Measurements from ENCODE around the gene LSM14A. TPM values are rescaled to one million over a fixed set of nuclear protein-coding genes. Genes with fewer than 3 reads are reported as not detected.
A peak's percentile ranks its signal among the peaks of the same experiment; 100 is the strongest.

LSM14A gene
- total and polyA plus RNA-seq, 2 of the 13 experiments (the other 11 are each of a cell fraction or from before 2014, with no cell fraction given), result 77.0 to 83.6 TPM

- peak; percentile 74; the same call in 1 of the 2 replicates for TF ChIP-seq MTERF4 (CRISPR knock-in tag; IDR thresholded peaks at IDR 0.05)
- TF ChIP-seq ZNF580 (CRISPR knock-in tag; IDR thresholded peaks at IDR 0.05; ENCODE audit: borderline replicate concordance, low read depth), result 0 out of 2 replicates have a peak, but pooled peaks have one; percentile 11
- no peak for TF ChIP-seq KLF11 (CRISPR knock-in tag; IDR thresholded peaks at IDR 0.05)
- TF ChIP-seq U2AF2 (IDR thresholded peaks at IDR 0.05; ENCODE audit: low read depth, low read length), result no peak
- peak; percentile 87 for TF ChIP-seq RBFOX2 (IDR thresholded peaks at IDR 0.05; ENCODE audit: low read depth, low read length)
- TF ChIP-seq HNF1B (CRISPR knock-in tag; IDR thresholded peaks at IDR 0.05), result no peak
- no peak for TF ChIP-seq DPF2 (CRISPR knock-in tag; IDR thresholded peaks at IDR 0.05; ENCODE audit: borderline replicate concordance, low read depth)
- TF ChIP-seq TSC22D2 (CRISPR knock-in tag; IDR thresholded peaks at IDR 0.05; ENCODE audit: borderline replicate concordance), result 0 out of 2 replicates have a peak, but pooled peaks have one; percentile 34
- TF ChIP-seq MAFG (CRISPR knock-in tag; IDR thresholded peaks at IDR 0.05), result no peak
- TF ChIP-seq MYPOP (CRISPR knock-in tag; IDR thresholded peaks at IDR 0.05), result peak; percentile 27; the same call in 1 of the 2 replicates
- no peak for TF ChIP-seq CEBPZ (IDR thresholded peaks at IDR 0.05; ENCODE audit: low read length)
- no peak for TF ChIP-seq SOX6 (IDR thresholded peaks at IDR 0.05)
- no peak; the same call in none of the 2 replicates for TF ChIP-seq SOX6 (CRISPR knock-in tag; IDR thresholded peaks at IDR 0.05)
- TF ChIP-seq CREB1 (IDR thresholded peaks at IDR 0.05), result peak; percentile 51; the same call in 1 of the 2 replicates
- TF ChIP-seq CREB1 (CRISPR knock-in tag; IDR thresholded peaks at IDR 0.05), result peak; percentile 87
- TF ChIP-seq ZBTB46 (CRISPR knock-in tag; IDR thresholded peaks at IDR 0.05; ENCODE audit: borderline replicate concordance), result no peak
- no peak for TF ChIP-seq ZNF672 (CRISPR knock-in tag; IDR thresholded peaks at IDR 0.05)
- TF ChIP-seq RCOR2 (CRISPR knock-in tag; IDR thresholded peaks at IDR 0.05), result no peak
- peak in 1 of 2 experiments; percentile 54; a peak in 1 of 4 replicates for TF ChIP-seq KLF16 (CRISPR knock-in tag; IDR thresholded peaks at IDR 0.05)
- TF ChIP-seq ZNF335 (CRISPR knock-in tag; IDR thresholded peaks at IDR 0.05), result 0 out of 2 replicates have a peak, but pooled peaks have one; percentile 47
- TF ChIP-seq ARHGAP35 (CRISPR knock-in tag; IDR thresholded peaks at IDR 0.05; ENCODE audit: borderline replicate concordance), result no peak
Measured at GRCh38 chr19:34254046-34254697, 81.9 kb downstream of the LSM14A start, which contains the start of gene GARRE1 (continued).
